NCI-H226 (cell line): ENCODE measurements around the gene WDR82.

ENCODE experiments used
- DNase-seq: peaks from one replicate; pipeline ENCODE4 v3.0.0-alpha.2; 2015

WDR82 gene

DNA sequence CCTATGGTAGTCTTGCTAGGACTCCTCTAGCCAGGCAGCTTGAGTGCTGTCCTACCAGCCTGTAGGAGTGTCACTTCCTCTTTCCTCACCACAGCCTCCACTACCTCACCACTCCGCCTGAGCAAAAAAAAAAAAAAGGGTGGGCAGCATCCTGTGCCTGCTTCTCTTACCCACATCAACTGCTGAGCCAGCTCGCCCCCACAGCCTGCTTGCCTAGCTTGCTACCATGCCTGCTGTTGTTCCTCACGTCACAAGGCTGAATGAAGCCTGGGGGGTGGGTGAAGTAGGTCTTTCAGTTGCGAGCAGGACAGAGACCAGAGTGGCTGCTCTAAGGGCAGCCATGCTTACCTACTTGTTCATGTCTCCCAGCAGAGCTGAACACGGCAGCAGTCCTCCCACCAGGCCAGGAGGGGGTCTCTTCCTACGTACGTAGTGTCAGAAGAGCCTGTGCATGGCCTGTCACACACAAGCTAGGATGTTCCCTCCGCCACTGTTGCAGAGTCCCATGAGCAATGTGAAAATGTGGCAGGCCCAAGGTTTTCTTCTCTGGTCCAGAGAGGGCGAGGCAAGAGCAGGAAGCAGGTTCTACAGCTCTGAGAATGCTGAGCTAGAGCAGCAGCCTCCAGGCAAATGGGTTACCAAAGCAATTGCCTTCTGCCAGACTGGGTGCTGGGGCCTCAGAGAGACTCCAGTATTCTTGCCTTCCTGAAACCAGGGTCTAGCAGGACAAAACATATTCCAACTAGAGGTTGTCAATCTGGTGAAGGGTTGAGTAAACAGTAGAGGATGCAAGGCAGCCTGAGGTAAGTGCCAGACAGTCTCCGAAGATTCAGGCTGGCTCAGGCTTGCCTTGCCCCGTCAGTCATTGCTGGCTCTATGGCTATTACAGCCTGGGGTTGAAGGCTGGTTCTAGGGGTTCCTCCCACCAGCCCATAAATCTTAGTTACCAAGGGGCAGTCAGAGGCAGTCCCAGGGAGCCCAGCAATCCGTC lies 24.8 kb downstream of the WDR82 start:
- peak; percentile 58 for DNase-seq

GRCh38 chr3:52250122-52250521 lies 28.3 kb downstream of the WDR82 start:
- DNase-seq, result no peak

DNA sequence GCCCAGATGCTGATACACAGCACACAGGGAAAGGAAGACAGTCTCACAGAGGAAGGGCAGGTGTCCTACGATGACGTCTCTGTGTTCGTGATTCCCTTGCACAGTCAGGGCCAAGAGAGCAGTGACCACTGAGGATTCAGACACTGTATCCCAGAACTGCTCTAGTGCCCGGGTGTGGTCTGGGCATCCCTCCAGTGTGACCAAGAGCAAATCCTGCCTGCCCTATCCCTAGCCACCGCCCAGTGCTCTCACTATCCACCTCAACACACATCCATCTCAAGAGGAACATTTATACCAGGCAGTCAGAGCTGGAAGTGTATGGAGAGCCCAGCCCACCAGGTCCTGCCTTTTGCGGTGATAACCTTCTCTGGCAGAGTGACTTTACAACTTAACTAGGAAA lies 28.8 kb downstream of the WDR82 start:
- no peak for DNase-seq

- DNase-seq, result no peak
Observed at GRCh38 chr3:52248816-52249547, 29.5 kb downstream of the WDR82 start.

GRCh38 chr3:52248165-52248541 lies 30.3 kb downstream of the WDR82 start:
- DNase-seq, result no peak

- DNase-seq, result no peak
Observed at GRCh38 chr3:52247409-52248164, 30.9 kb downstream of the WDR82 start.

GRCh38 chr3:52246728-52247408 lies 31.6 kb downstream of the WDR82 start:
- no peak for DNase-seq

DNA sequence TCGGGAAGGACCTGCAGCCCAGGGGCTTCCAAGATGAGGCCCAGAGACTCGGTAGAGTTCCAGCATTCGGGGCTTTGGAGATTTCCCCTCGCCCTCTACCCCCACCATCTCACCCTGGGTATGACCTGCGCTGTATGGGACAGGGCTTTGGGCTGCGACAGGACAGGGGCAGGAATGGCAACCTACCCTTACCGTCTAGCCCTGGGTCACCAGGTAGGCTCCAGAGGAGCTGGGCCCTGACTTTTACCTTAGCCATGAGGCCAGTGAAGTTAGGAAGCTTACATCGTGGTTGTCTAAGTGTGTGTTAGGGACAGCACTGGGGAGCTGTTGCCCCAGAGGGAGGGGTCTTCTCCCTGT lies 32.2 kb downstream of the WDR82 start:
- DNase-seq, result no peak

GRCh38 chr3:52245322-52246263 lies 32.9 kb downstream of the WDR82 start, which contains the start of gene PPM1M:
Gene PPM1M, plus strand, starts transcription at chr3:52245759. Its CDS starts 66 bp downstream, at chr3:52245825.
- DNase-seq, result peak; percentile 63

GRCh38 chr3:52243791-52244628 lies 34.4 kb downstream of the WDR82 start:
- peak; percentile 61 for DNase-seq

GRCh38 chr3:52242039-52242438 lies 36.4 kb downstream of the WDR82 start:
- no peak for DNase-seq

DNA sequence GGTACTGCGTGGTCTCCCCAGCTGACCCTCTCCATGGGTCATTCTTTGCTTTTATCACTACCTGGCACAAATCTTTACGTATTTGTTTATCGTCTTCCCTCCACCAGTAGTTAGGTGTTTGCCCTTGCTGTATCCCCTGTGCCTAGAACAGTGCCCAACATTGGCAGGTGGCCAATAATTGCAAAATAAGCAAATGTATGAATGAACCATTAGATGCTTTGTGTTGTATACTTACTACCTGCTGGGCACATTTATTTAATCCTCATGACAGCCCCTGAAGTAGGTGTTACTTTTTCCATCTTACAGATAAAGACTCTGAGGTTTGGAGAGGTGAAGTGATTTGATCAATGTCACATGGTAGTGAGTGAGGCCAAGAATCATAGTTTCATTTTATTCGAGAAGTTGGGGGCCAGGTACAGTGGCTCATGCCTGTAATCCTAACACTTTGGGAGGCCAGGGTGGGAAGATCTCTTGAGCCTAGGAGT lies 37.5 kb downstream of the WDR82 start:
- no peak for DNase-seq

DNA sequence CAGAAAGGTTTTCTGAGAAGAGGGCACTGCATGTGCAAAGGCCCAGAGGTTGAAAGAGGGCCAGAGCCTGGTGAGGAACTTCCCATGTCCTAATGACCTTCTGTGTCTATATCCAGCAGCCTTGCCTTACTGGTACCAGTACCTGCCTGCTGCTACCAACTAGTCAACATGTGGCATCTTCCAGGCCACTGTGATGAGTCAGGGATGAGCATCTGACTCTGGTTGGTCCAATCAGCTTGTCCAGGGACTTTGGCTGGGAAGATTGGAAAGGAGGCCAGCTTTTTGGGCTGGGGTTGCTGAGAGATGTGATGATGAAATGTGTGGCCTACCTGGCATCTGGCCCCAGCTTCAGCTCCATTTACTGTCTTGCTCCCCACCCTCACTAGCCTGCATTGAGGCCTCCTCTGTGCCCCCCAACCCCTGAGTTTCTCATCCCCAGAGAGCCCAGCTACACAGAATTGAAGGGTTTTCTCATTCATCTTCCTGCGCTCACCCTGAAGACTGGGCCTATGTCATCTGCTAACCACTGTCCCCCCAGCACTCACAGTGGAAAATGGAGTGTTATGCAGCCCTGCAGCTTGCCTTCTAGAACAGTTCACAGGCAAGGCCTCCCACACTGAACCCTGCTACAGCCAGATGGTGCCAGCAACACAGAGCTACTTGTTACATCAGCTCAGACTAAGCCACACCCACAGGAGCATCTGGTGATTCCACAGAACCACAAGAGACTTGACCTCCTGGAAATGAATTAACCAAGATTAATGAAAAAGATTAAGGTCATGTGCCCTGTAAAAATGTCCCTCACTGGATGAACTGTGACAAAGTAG lies 38.2 kb downstream of the WDR82 start:
- peak; percentile 80 for DNase-seq

DNA sequence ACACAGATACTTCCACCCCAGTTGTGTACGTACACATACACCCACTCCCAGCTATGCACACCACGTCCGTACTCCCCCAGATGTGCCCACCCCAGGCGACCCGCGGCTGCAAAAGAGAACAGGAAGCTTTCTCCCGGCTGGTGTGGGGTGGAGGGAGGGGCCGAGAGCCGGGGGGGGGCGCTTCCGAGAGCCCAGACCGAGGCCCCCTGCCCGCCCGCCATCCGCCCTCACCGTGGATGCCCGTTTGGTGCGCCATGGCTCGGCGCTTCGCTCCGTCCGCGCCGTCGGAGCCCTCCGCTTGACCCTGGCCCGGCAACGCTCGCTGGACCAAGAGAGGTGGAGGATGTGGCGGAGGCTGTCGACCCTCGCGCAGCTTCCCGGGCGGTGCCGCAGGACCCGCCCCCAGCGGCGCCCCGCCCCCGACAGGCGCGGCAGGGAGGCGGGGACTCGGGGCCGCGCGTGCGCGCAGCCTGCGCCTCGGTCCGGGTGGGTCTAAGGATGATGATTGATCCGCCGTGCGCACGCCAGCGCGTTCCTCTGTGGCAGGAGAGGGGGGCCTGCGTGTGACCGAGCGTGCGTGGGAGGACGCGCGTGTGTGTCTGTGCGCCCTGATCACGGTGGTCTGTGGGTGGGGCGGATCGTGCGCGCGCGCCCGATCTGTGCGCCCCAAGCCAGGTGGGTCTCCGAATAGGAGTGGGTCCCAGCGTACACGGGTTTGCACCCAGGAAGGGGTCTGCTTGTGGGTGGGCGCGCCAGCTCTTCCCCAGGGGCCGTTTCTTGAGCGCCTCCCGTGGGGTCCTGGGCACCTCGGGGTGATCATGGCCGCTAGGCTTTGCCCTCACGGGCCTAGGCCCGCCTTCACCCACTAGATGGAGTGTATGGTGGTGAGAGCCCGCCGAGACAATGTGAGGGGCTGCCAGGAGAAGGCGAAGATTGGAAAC lies 39.4 kb downstream of the WDR82 start, which contains the start of gene TWF2:
TSS of gene TWF2 (minus strand) at position 398 of the 941 bp plus-strand sequence. CDS start at position 256, 142 bp downstream.
- peak; percentile 56 for DNase-seq

DNA sequence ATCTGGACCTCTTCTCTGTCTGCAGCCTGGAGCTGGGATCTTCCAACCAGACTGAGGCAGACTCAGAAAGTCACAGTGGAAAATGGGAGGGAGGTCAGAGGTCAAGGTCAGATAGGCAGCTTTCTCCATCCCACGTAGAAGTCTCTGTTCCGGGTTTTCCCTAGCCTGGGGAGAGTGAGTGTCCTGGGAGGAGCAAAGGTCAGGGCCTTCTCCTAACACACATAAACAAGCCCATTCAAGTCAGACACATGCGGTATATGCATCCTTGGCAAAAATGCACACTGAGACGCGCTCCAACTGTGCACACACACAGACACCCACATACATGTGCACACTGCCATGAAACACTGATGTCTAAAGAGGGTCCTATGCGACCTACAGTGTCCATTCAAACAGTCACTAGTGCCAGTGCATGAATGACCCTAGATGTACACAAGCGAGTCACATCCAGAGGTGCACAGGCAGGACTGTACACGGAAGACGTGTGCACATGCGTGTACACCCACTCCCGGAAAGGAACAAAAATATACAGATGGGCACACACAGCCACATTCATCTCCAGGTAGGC lies 40.2 kb downstream of the WDR82 start:
- DNase-seq, result no peak

- peak; percentile 92 for DNase-seq
Observed at GRCh38 chr3:52237657-52238172, 40.7 kb downstream of the WDR82 start.

GRCh38 chr3:52237006-52237656 lies 41.3 kb downstream of the WDR82 start:
- no peak for DNase-seq
